MM.1S (cell line): ENCODE results near the gene SLC30A4.

Source experiments
- DNase-seq: peaks from one replicate; pipeline ENCODE4 v3.0.0-alpha.2; 2015
- H2AFZ ChIP-seq: fragments of 300-600 bp; sonication (generic); 2 replicates; pipeline ENCODE4 v1.6.0; 2016; ENCODE audit warnings: antibody characterized with exemption, low read length
- H3F3A ChIP-seq: fragments of 300-600 bp; sonication (generic); 2 replicates; pipeline ENCODE4 v1.6.1; 2016; ENCODE audit warnings: mild to moderate bottlenecking, antibody characterized with exemption, low read length, moderate library complexity, mixed read lengths; ENCODE audit not compliant: insufficient read depth
- H3K27ac ChIP-seq: fragments of 300-600 bp; sonication (generic); 2 replicates; pipeline ENCODE4 v1.5.1; 2016; ENCODE audit warnings: mild to moderate bottlenecking, low read length
- H3K27me3 ChIP-seq: fragments of 300-600 bp; sonication (generic); replicated peaks from 2 replicates; pipeline ENCODE4 v1.6.0; 2016; ENCODE audit warnings: low read length; ENCODE audit not compliant: insufficient read depth
- H3K36me3 ChIP-seq: fragments of 300-600 bp; sonication (generic); replicated peaks from 2 replicates; pipeline ENCODE4 v1.6.1; 2016; ENCODE audit warnings: mild to moderate bottlenecking, low read length, mixed read lengths; ENCODE audit not compliant: insufficient read depth
- H3K4me1 ChIP-seq: fragments of 300-600 bp; sonication (generic); 2 replicates; pipeline ENCODE4 v1.6.1; 2016; ENCODE audit warnings: low read length, mixed read lengths
- H3K4me2 ChIP-seq: fragments of 300-600 bp; sonication (generic); 2 replicates; pipeline ENCODE4 v1.6.0; 2016; ENCODE audit warnings: low read depth, low read length
- H3K4me3 ChIP-seq: fragments of 300-600 bp; sonication (generic); 2 replicates; pipeline ENCODE4 v1.5.1; 2016; ENCODE audit warnings: low read length, mixed read lengths
- H3K79me2 ChIP-seq: fragments of 300-600 bp; sonication (generic); 2 replicates; pipeline ENCODE4 v1.6.1; 2016; ENCODE audit warnings: mixed run types, low read length, mixed read lengths
- H3K9ac ChIP-seq: fragments of 300-600 bp; sonication (generic); 2 replicates; pipeline ENCODE4 v1.6.1; 2016; ENCODE audit warnings: low read length, mixed read lengths
- H3K9me2 ChIP-seq: fragments of 300-600 bp; sonication (generic); replicated peaks from 2 replicates; pipeline ENCODE4 v1.6.1; 2016; ENCODE audit warnings: mild to moderate bottlenecking, low read length, mixed read lengths; ENCODE audit not compliant: insufficient read depth
- H3K9me3 ChIP-seq: fragments of 300-600 bp; sonication (generic); replicated peaks from 2 replicates; pipeline ENCODE4 v1.6.1; 2016; ENCODE audit warnings: mild to moderate bottlenecking, low read length, mixed read lengths; ENCODE audit not compliant: insufficient read depth
- H4K20me1 ChIP-seq: fragments of 300-600 bp; sonication (generic); 2 replicates; pipeline ENCODE4 v1.6.1; 2016; ENCODE audit warnings: mild to moderate bottlenecking, low read length, moderate library complexity, mixed read lengths; ENCODE audit not compliant: insufficient read depth
- CTCF ChIP-seq: fragments of 300-600 bp; sonication (generic); IDR thresholded peaks from 2 replicates; pipeline ENCODE4 v1.5.1; 2016; ENCODE audit warnings: antibody characterized with exemption, low read length, mixed read lengths
- EZH2 ChIP-seq: fragments of 300-600 bp; sonication (generic); optimal IDR thresholded peaks from 2 replicates; pipeline ENCODE3; 2017; ENCODE audit warnings: low read depth, mild to moderate bottlenecking, antibody characterized with exemption, low read length, mixed read lengths
- EZH2phosphoT487 ChIP-seq: fragments of 300-600 bp; sonication (generic); IDR thresholded peaks from 2 replicates; pipeline ENCODE4 v1.6.1; 2018; ENCODE audit warnings: antibody characterized with exemption, low read length

SLC30A4 gene

GRCh38 chr15:45497261-45497660 lies 25.3 kb downstream of the SLC30A4 start:
- no peaks in the 10 kb centered on the region for H3F3A ChIP-seq
- H3K4me1 ChIP-seq: no peaks in the 10 kb centered on the region
- DNase-seq: no peak
- H3K9ac ChIP-seq: no peak overlapping the region
- no peak overlapping the region for H3K4me3 ChIP-seq
- H3K9me2 ChIP-seq: no peaks in the 10 kb centered on the region
- H3K9me3 ChIP-seq: no peaks in the 10 kb centered on the region
- no peak for TF ChIP-seq EZH2
- TF ChIP-seq EZH2phosphoT487: no peak
- TF ChIP-seq CTCF: no peak
- H3K27ac ChIP-seq: no peak overlapping the region
- no peaks in the 10 kb centered on the region for H3K79me2 ChIP-seq
- no peaks in the 10 kb centered on the region for H3K27me3 ChIP-seq
- H3K4me2 ChIP-seq: no peak overlapping the region
- no peaks in the 10 kb centered on the region for H4K20me1 ChIP-seq
- H2AFZ ChIP-seq: no peak overlapping the region
- no peaks in the 10 kb centered on the region for H3K36me3 ChIP-seq

GRCh38 chr15:45496658-45497057 lies 25.9 kb downstream of the SLC30A4 start:
- no peak overlapping the region for H3K4me3 ChIP-seq
- no peaks in the 10 kb centered on the region for H3K9me2 ChIP-seq
- no peaks in the 10 kb centered on the region for H3F3A ChIP-seq
- no peaks in the 10 kb centered on the region for H3K4me1 ChIP-seq
- no peaks in the 10 kb centered on the region for H3K9me3 ChIP-seq
- no peaks in the 10 kb centered on the region for H3K79me2 ChIP-seq
- H4K20me1 ChIP-seq: no peaks in the 10 kb centered on the region
- no peak overlapping the region for H2AFZ ChIP-seq
- no peak overlapping the region for H3K9ac ChIP-seq
- no peak overlapping the region for H3K4me2 ChIP-seq
- TF ChIP-seq EZH2phosphoT487: no peak
- no peak for TF ChIP-seq CTCF
- TF ChIP-seq EZH2: no peak
- no peak overlapping the region for H3K27ac ChIP-seq
- DNase-seq: no peak
- H3K36me3 ChIP-seq: no peaks in the 10 kb centered on the region
- no peaks in the 10 kb centered on the region for H3K27me3 ChIP-seq

- H3K4me1 ChIP-seq: no peaks in the 10 kb centered on the region
- H2AFZ ChIP-seq: no peak overlapping the region
- H3K79me2 ChIP-seq: no peaks in the 10 kb centered on the region
- H3F3A ChIP-seq: no peaks in the 10 kb centered on the region
- no peaks in the 10 kb centered on the region for H3K36me3 ChIP-seq
- no peaks in the 10 kb centered on the region for H3K9me3 ChIP-seq
- no peak overlapping the region for H3K4me3 ChIP-seq
- no peak overlapping the region for H3K4me2 ChIP-seq
- TF ChIP-seq EZH2phosphoT487: no peak
- no peak for TF ChIP-seq CTCF
- no peak for TF ChIP-seq EZH2
- H3K27ac ChIP-seq: no peak overlapping the region
- H3K27me3 ChIP-seq: no peaks in the 10 kb centered on the region
- DNase-seq: no peak
- no peaks in the 10 kb centered on the region for H4K20me1 ChIP-seq
- H3K9ac ChIP-seq: no peak overlapping the region
- H3K9me2 ChIP-seq: no peaks in the 10 kb centered on the region
These were observed 27.0 kb downstream of the SLC30A4 start for GRCh38 chr15:45495588-45495987.
